ENCODE data around the gene NPM1. TPM values are rescaled to one million over a fixed set of nuclear protein-coding genes. Genes with fewer than 3 reads are reported as not detected.

NPM1 gene
- total RNA-seq, 1 experiment from 2014 or later: 1,998 TPM

DNA sequence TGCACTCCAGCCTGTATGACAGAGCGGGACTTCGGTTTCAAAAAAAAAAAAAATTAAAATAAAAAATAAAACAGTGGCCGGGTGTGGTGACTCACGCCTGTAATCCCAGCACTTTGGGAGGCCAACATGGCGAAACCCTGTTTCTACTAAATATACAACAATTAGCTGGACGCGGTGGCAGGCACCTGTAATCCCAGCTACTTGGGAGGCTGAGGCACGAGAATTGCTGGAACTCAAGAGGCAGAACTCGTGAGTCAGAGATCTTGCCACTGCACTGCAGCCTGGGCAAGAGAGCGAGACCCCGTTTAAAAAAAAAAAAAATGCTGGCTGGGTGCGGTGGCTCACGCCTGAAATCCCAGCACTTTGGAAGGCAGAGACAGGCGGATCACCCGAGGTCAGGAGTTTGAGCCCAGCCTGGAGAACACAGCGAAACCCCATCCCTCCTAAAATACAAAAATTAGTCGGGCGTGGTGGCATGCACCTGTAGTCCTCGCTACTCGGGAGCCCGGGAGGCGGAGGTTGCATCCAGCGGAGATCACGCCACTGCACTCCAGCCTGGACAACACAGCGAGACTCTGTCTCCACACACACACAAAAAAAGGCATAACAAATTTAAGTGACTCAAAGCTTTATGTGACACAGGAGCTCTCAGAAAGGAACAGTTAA, 1.5 kb upstream of the NPM1 start:
- H3K9me3 ChIP-seq (ENCODE audit: low read depth, low read length, poor library complexity, severe bottlenecking): no peaks in the 10 kb centered on the region
- BruUV-seq (replicated peaks): no TSS peak
- intact Hi-C loops (cut with micrococcal nuclease; ENCODE audit: unreplicated experiment): no loop called here
- H3K27me3 ChIP-seq (replicated peaks; ENCODE audit: insufficient read depth, low read depth, low read length, poor library complexity): no peaks in the 10 kb centered on the region
- TF ChIP-seq CTCF (conservative IDR thresholded peaks at IDR 0.05; ENCODE audit: low read depth, low read length) (no peak), EZH2 (IDR thresholded peaks at IDR 0.05; ENCODE audit: borderline replicate concordance, low read depth, low read length, poor library complexity, severe bottlenecking) (no peak)
- H3K4me3 ChIP-seq (ENCODE audit: low read depth, low read length, poor library complexity, severe bottlenecking): peak overlapping the region; percentile 80
- DNase-seq (ENCODE audit: low spot score): no peak
- ChIA-PET CTCF (no interaction called here), POLR2A (ENCODE audit: low non-redundant PET) (no interaction called here)
- peaks cover 9% of the 10 kb centered on the region for H3K4me1 ChIP-seq (ENCODE audit: insufficient read depth, low read length, poor library complexity, severe bottlenecking)
- peaks cover 21% of the 10 kb centered on the region for H3K36me3 ChIP-seq (ENCODE audit: insufficient read depth, low read length, poor library complexity, severe bottlenecking)
- peak overlapping the region; percentile 94 for H3K27ac ChIP-seq (ENCODE audit: low read depth, low read length, poor library complexity, severe bottlenecking)

DNA sequence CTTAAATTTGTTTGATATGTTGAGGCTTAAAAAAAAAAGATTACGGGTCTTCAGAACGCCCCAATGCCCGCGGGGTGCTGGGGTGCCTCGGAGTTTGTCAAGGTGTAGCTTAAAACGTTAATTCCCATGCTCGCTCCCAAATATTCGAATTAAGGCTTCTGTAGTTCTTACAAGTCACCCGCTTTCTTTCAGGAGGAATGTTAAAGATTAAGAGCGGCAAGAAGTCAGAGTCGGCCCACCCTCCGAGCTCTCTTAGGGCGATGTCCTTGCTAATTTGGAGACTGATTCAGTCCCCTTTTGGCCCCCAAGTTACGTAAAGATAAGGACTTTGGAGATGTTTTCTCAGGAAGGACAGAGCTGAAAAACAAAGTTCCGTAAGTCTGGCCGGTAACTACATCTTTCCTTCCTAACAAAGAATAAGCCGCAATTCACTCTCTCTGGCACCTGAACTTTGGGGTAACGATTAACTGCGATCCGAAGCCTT, 746 bp upstream of the NPM1 start:
- peak; percentile 25 for DNase-seq (ENCODE audit: low spot score)
- intact Hi-C loops (cut with micrococcal nuclease; ENCODE audit: unreplicated experiment): no loop called here
- TSS peak; percentile 99 for BruUV-seq (replicated peaks)

More for the DNA sequence above, 746 bp upstream of the NPM1 start:
- ChIA-PET CTCF (no interaction called here), POLR2A (ENCODE audit: low non-redundant PET) (interaction anchor here (0.6 kb wide), 1 partner anchor 1167 kb away, joined by 4 read pairs; no protein-coding TSS in a partner anchor)
- peaks cover 29% of the 10 kb centered on the region for H3K36me3 ChIP-seq (ENCODE audit: insufficient read depth, low read length, poor library complexity, severe bottlenecking)
- peaks cover 9% of the 10 kb centered on the region for H3K4me1 ChIP-seq (ENCODE audit: insufficient read depth, low read length, poor library complexity, severe bottlenecking)
- H3K27me3 ChIP-seq (replicated peaks; ENCODE audit: insufficient read depth, low read depth, low read length, poor library complexity): no peaks in the 10 kb centered on the region
- H3K4me3 ChIP-seq (ENCODE audit: low read depth, low read length, poor library complexity, severe bottlenecking): peak overlapping the region; percentile 80
- no peaks in the 10 kb centered on the region for H3K9me3 ChIP-seq (ENCODE audit: low read depth, low read length, poor library complexity, severe bottlenecking)
- peak overlapping the region; percentile 94 for H3K27ac ChIP-seq (ENCODE audit: low read depth, low read length, poor library complexity, severe bottlenecking)
- TF ChIP-seq CTCF (conservative IDR thresholded peaks at IDR 0.05; ENCODE audit: low read depth, low read length) (no peak), EZH2 (IDR thresholded peaks at IDR 0.05; ENCODE audit: borderline replicate concordance, low read depth, low read length, poor library complexity, severe bottlenecking) (no peak)
